Calu3 (cell line): ENCODE data around the gene ANK2. TPM values are rescaled to one million over a fixed set of nuclear protein-coding genes. Genes with fewer than 3 reads are reported as not detected.

Experiments used
- BruUV-seq: library from RNA; stranded (reverse); fragments of 400-500 nt; replicated peaks from 2 replicates; lab custom pipeline; 2021; lab: Mats Ljungman, UMichigan
- CTCF ChIA-PET: fragments of 300-600 bp; sonication (Branson Sonifier 250); formaldehyde crosslinking; loops from one replicate; lab custom pipeline; 2022; ENCODE audit warnings: antibody characterized with exemption; lab: Charles Lee
- DNase-seq: peaks from one replicate; pipeline ENCODE4 v3.0.0; 2022
- H3K27ac Mint-ChIP-seq: one replicate; pipeline ENCODE4 v1.8.0; 2022; ENCODE audit warnings: mixed read lengths; ENCODE audit not compliant: unreplicated experiment
- H3K27me3 Mint-ChIP-seq: one replicate; pipeline ENCODE4 v1.8.0; 2022; ENCODE audit warnings: mixed read lengths; ENCODE audit not compliant: unreplicated experiment
- H3K36me3 Mint-ChIP-seq: one replicate; pipeline ENCODE4 v1.8.0; 2022; ENCODE audit warnings: mild to moderate bottlenecking, moderate library complexity, mixed read lengths; ENCODE audit not compliant: insufficient read depth, unreplicated experiment
- H3K4me1 Mint-ChIP-seq: one replicate; pipeline ENCODE4 v1.8.0; 2022; ENCODE audit warnings: mild to moderate bottlenecking, low read depth, mixed read lengths; ENCODE audit not compliant: unreplicated experiment
- H3K4me3 Mint-ChIP-seq: one replicate; pipeline ENCODE4 v1.8.0; 2022; ENCODE audit warnings: mild to moderate bottlenecking, low read depth, moderate library complexity, mixed read lengths; ENCODE audit not compliant: unreplicated experiment
- H3K9me3 Mint-ChIP-seq: one replicate; pipeline ENCODE4 v1.8.0; 2022; ENCODE audit warnings: low read depth, mixed read lengths; ENCODE audit not compliant: unreplicated experiment
- CTCF ChIP-seq: fragments of 200-600 bp; IDR thresholded peaks from one replicate; pipeline ENCODE4 v1.8.0; 2022; ENCODE audit warnings: antibody characterized with exemption; ENCODE audit not compliant: unreplicated experiment
- intact Hi-C: fragments of 100-400 bp; cut with micrococcal nuclease; formaldehyde crosslinking; loops from one replicate; pipeline ENCODE4 v1.10.0; 2022; ENCODE audit not compliant: unreplicated experiment
- total RNA-seq: library from RNA; stranded (reverse); gene quantifications from 2 replicates; pipeline ENCODE4 v1.2.3, GENCODE V29; 2022

ANK2 gene
- total RNA-seq, 1 experiment from 2014 or later: 4.1 TPM

- CTCF ChIA-PET: interaction anchor here (0.6 kb wide), 1 partner anchor 30 kb away, joined by 3 read pairs; no protein-coding TSS in a partner anchor
- no peaks in the 10 kb centered on the region for H3K27me3 Mint-ChIP-seq
- BruUV-seq: no TSS peak
- no peaks in the 10 kb centered on the region for H3K4me1 Mint-ChIP-seq
- no peaks in the 10 kb centered on the region for H3K36me3 Mint-ChIP-seq
- no peak overlapping the region for H3K4me3 Mint-ChIP-seq
- DNase-seq: no peak
- no peak for TF ChIP-seq CTCF
- no peaks in the 10 kb centered on the region for H3K9me3 Mint-ChIP-seq
- H3K27ac Mint-ChIP-seq: no peak overlapping the region
- intact Hi-C loops: no loop called here
Observed at GRCh38 chr4:113020966-113021365, 28.5 kb upstream of the ANK2 start.

- no peaks in the 10 kb centered on the region for H3K27me3 Mint-ChIP-seq
- intact Hi-C loops: no loop called here
- no peak for DNase-seq
- CTCF ChIA-PET: no interaction called here
- no peak for TF ChIP-seq CTCF
- H3K4me1 Mint-ChIP-seq: no peaks in the 10 kb centered on the region
- BruUV-seq: no TSS peak
- H3K9me3 Mint-ChIP-seq: no peaks in the 10 kb centered on the region
- no peak overlapping the region for H3K27ac Mint-ChIP-seq
- H3K36me3 Mint-ChIP-seq: no peaks in the 10 kb centered on the region
- H3K4me3 Mint-ChIP-seq: no peak overlapping the region
Observed at GRCh38 chr4:113024388-113024787, 25.1 kb upstream of the ANK2 start.

GRCh38 chr4:113025416-113025815, 24.0 kb upstream of the ANK2 start:
- Mint-ChIP-seq H3K36me3 (no peaks in the 10 kb centered on the region), H3K4me1 (no peaks in the 10 kb centered on the region), H3K27ac (no peak overlapping the region), H3K9me3 (no peaks in the 10 kb centered on the region), H3K27me3 (no peaks in the 10 kb centered on the region), H3K4me3 (no peak overlapping the region)
- TF ChIP-seq CTCF: no peak
- intact Hi-C loops: no loop called here
- no peak for DNase-seq
- BruUV-seq: no TSS peak
- CTCF ChIA-PET: no interaction called here

- no peaks in the 10 kb centered on the region for H3K27me3 Mint-ChIP-seq
- CTCF ChIA-PET: interaction anchor here (0.7 kb wide), 1 partner anchor 40 kb away, joined by 3 read pairs; no protein-coding TSS in a partner anchor
- TF ChIP-seq CTCF: no peak
- intact Hi-C loops: no loop called here
- no peak overlapping the region for H3K4me3 Mint-ChIP-seq
- H3K9me3 Mint-ChIP-seq: no peaks in the 10 kb centered on the region
- BruUV-seq: no TSS peak
- DNase-seq: no peak
- no peak overlapping the region for H3K27ac Mint-ChIP-seq
- H3K36me3 Mint-ChIP-seq: no peaks in the 10 kb centered on the region
- no peaks in the 10 kb centered on the region for H3K4me1 Mint-ChIP-seq
Observed at GRCh38 chr4:113026556-113026955, 22.9 kb upstream of the ANK2 start.
